GM23338 (cell line): ENCODE results near the gene GPI. TPM values are rescaled to one million over a fixed set of nuclear protein-coding genes. Genes with fewer than 3 reads are reported as not detected.

ENCODE experiments used
- ATAC-seq: fragments of 200-7000 bp; cut with Tn5 transposase; 3 replicates; pipeline ENCODE4 v1.9.1; 2020
- DNase-seq: peaks from one replicate; pipeline ENCODE4 v3.0.0-alpha.2; 2015; ENCODE audit warnings: low spot score
- H2AFZ ChIP-seq: fragments of 200-600 bp; sonication (generic); 2 replicates; pipeline ENCODE4 v1.8.0; 2016; ENCODE audit warnings: antibody characterized with exemption, mild to moderate bottlenecking, moderate library complexity
- H3F3A ChIP-seq: fragments of 200-600 bp; sonication (generic); replicated peaks from 2 replicates; pipeline ENCODE4 v1.8.0; 2017; ENCODE audit warnings: antibody characterized with exemption, mixed run types, low read depth
- H3K27ac ChIP-seq: fragments of 200-600 bp; sonication (generic); 2 replicates; pipeline ENCODE4 v1.6.1; 2016; ENCODE audit warnings: low read depth
- H3K27me3 ChIP-seq: fragments of 200-600 bp; sonication (generic); 2 replicates; pipeline ENCODE4 v1.8.0; 2016; ENCODE audit warnings: mild to moderate bottlenecking, mixed run types, moderate library complexity; ENCODE audit not compliant: insufficient read depth
- H3K36me3 ChIP-seq: fragments of 200-600 bp; sonication (generic); 2 replicates; pipeline ENCODE4 v1.8.0; 2016; ENCODE audit warnings: mild to moderate bottlenecking; ENCODE audit not compliant: insufficient read depth
- H3K4me1 ChIP-seq: fragments of 200-600 bp; sonication (generic); 2 replicates; pipeline ENCODE4 v1.8.0; 2016; ENCODE audit warnings: mild to moderate bottlenecking, moderate library complexity; ENCODE audit not compliant: insufficient read depth
- H3K4me2 ChIP-seq: fragments of 200-600 bp; sonication (generic); 2 replicates; pipeline ENCODE4 v1.7.1; 2017; ENCODE audit warnings: mixed run types
- H3K4me3 ChIP-seq: fragments of 200-600 bp; sonication (generic); 2 replicates; pipeline ENCODE4 v1.6.1; 2016; ENCODE audit warnings: mixed run types
- H3K79me2 ChIP-seq: fragments of 200-600 bp; sonication (generic); replicated peaks from 2 replicates; pipeline ENCODE4 v1.8.0; 2017; ENCODE audit warnings: mild to moderate bottlenecking; ENCODE audit not compliant: insufficient read depth
- H3K9me2 ChIP-seq: fragments of 200-600 bp; sonication (generic); 2 replicates; pipeline ENCODE4 v1.8.0; 2017; ENCODE audit not compliant: insufficient read depth
- H4K20me1 ChIP-seq: fragments of 200-600 bp; sonication (generic); replicated peaks from 2 replicates; pipeline ENCODE4 v1.8.0; 2017; ENCODE audit warnings: mild to moderate bottlenecking; ENCODE audit not compliant: insufficient read depth
- H3K27ac Mint-ChIP-seq: 2 replicates; pipeline ENCODE4 v1.8.0; 2020; ENCODE audit warnings: inconsistent platforms, mild to moderate bottlenecking, moderate library complexity, mixed read lengths
- H3K27me3 Mint-ChIP-seq: 3 replicates; pipeline ENCODE4 v1.8.0; 2022; ENCODE audit warnings: low read depth, mild to moderate bottlenecking, moderate library complexity, mixed read lengths, inconsistent platforms; ENCODE audit not compliant: insufficient read depth, poor library complexity
- H3K36me3 Mint-ChIP-seq: 3 replicates; pipeline ENCODE4 v1.8.0; 2021; ENCODE audit warnings: low read depth, mild to moderate bottlenecking, inconsistent platforms, moderate library complexity, mixed read lengths
- H3K4me1 Mint-ChIP-seq: 3 replicates; pipeline ENCODE4 v1.8.0; 2020; ENCODE audit warnings: mild to moderate bottlenecking, inconsistent platforms, mixed read lengths
- H3K4me3 Mint-ChIP-seq: 3 replicates; pipeline ENCODE4 v1.8.0; 2021; ENCODE audit warnings: moderate library complexity, mild to moderate bottlenecking, inconsistent platforms, mixed read lengths
- H3K9me3 Mint-ChIP-seq: 3 replicates; pipeline ENCODE4 v1.8.0; 2020; ENCODE audit warnings: moderate library complexity, mild to moderate bottlenecking, inconsistent platforms, mixed read lengths
- CREB1 ChIP-seq: fragments of 250-450 bp; sonication (Bioruptor Pico); IDR thresholded peaks from 2 replicates; pipeline ENCODE4 v1.5.0; 2020; ENCODE audit warnings: low read depth, mild to moderate bottlenecking, moderate library complexity
- CTCF ChIP-seq, 2 experiments: fragments of 200-600 bp in 1 of 2; sonication (generic) in 1 of 2; conservative IDR thresholded peaks; 2 replicates each; pipeline versions ENCODE4 v1.5.1 to v1.6.1; 2016 to 2017; ENCODE audit warnings: antibody characterized with exemption in 2 of 2, low read depth in 2 of 2, mild to moderate bottlenecking in 2 of 2, moderate library complexity in 1 of 2
- ETS1 ChIP-seq: IDR thresholded peaks from 2 replicates; pipeline ENCODE4 v1.6.1; 2016; ENCODE audit warnings: antibody characterized with exemption
- EZH2 ChIP-seq: fragments of 200-600 bp; sonication (generic); IDR thresholded peaks from one replicate; pipeline ENCODE4 v1.8.0; 2017; ENCODE audit warnings: antibody characterized with exemption, mild to moderate bottlenecking, low read depth; ENCODE audit not compliant: unreplicated experiment
- EZH2phosphoT487 ChIP-seq: fragments of 200-600 bp; sonication (generic); IDR thresholded peaks from one replicate; pipeline ENCODE4 v1.8.1; 2018; ENCODE audit warnings: antibody characterized with exemption; ENCODE audit not compliant: unreplicated experiment
- JUNB ChIP-seq: IDR thresholded peaks from one replicate; pipeline ENCODE4 v1.6.1; 2016; ENCODE audit warnings: antibody characterized with exemption; ENCODE audit not compliant: unreplicated experiment
- NANOG ChIP-seq: IDR thresholded peaks from 2 replicates; pipeline ENCODE4 v1.6.1; 2016; ENCODE audit warnings: antibody characterized with exemption, borderline replicate concordance
- POLR2AphosphoS5 ChIP-seq: IDR thresholded peaks from 2 replicates; pipeline ENCODE4 v1.6.1; 2016; ENCODE audit warnings: antibody characterized with exemption, low read depth
- REST ChIP-seq: IDR thresholded peaks from one replicate; pipeline ENCODE4 v1.6.1; 2018; ENCODE audit warnings: antibody characterized with exemption; ENCODE audit not compliant: unreplicated experiment
- STAT1 ChIP-seq: IDR thresholded peaks from one replicate; pipeline ENCODE4 v1.6.1; 2016; ENCODE audit warnings: antibody characterized with exemption; ENCODE audit not compliant: unreplicated experiment
- ZNF114 ChIP-seq: fragments of 250-450 bp; sonication (Bioruptor Pico); IDR thresholded peaks from 2 replicates; pipeline ENCODE4 v1.5.0; 2020; ENCODE audit warnings: mild to moderate bottlenecking, moderate library complexity
- ZNF331 ChIP-seq: fragments of 250-450 bp; sonication (Bioruptor Pico); IDR thresholded peaks from 2 replicates; pipeline ENCODE4 v1.5.0; 2020; ENCODE audit warnings: low read depth, mild to moderate bottlenecking, moderate library complexity
- ZNF462 ChIP-seq: fragments of 250-450 bp; sonication (Bioruptor Pico); IDR thresholded peaks from 2 replicates; pipeline ENCODE4 v1.5.0; 2020; ENCODE audit warnings: mild to moderate bottlenecking, moderate library complexity
- polyA plus RNA-seq: library from polyadenylated mRNA; unstranded; fragments of >200 nt; fragmentation: Nextera tagmentation; extraction: Ambion mirVana; gene quantifications from 2 replicates; pipeline ENCODE4 v1.2.1, GENCODE V29; 2016
- total RNA-seq: library from RNA; depleted of rRNA; stranded (reverse); fragments of >200 nt; shearing (Covaris generic); gene quantifications from 2 replicates; pipeline ENCODE4 v1.2.3, GENCODE V29; 2014

Gene GPI
- total and polyA plus RNA-seq, 2 experiments from 2014 or later, result 136 to 327 TPM

GRCh38 chr19:34404109-34404909 lies 39.3 kb downstream of the GPI start, which contains the start of gene PDCD2L:
PDCD2L (plus strand) TSS chr19:34404399; CDS start chr19:34404431, 32 bp downstream.
- H3K27ac ChIP-seq, result peak within 1 kb of the TSS; percentile 71; the same call in 1 of the 2 replicates
- H3K27ac Mint-ChIP-seq, result peak within 1 kb of the TSS; percentile 81

More at GRCh38 chr19:34404109-34404909, 39.3 kb downstream of the GPI start, which contains the start of gene PDCD2L:
- Histone ChIP-seq H2AFZ (peak within 1 kb of the TSS; percentile 79; the same call in 1 of the 2 replicates), H3K36me3 (peaks cover 11% of the 10 kb centered on the region), H3K9me2 (no peaks in the 10 kb centered on the region), H3K4me2 (peak within 1 kb of the TSS; percentile 85), H4K20me1 (peaks cover 15% of the 10 kb centered on the region), H3K4me3 (peak within 1 kb of the TSS; percentile 95), H3K4me1 (peaks cover 7% of the 10 kb centered on the region; the same call in 1 of the 2 replicates), H3K27me3 (no peaks in the 10 kb centered on the region), H3K79me2 (peaks cover 36% of the 10 kb centered on the region), H3F3A (peaks cover 13% of the 10 kb centered on the region; the same call in 1 of the 2 replicates)
- Mint-ChIP-seq H3K4me3 (peak within 1 kb of the TSS; percentile 88), H3K27me3 (peaks cover 16% of the 10 kb centered on the region), H3K9me3 (no peaks in the 10 kb centered on the region), H3K36me3 (peaks cover 42% of the 10 kb centered on the region), H3K4me1 (peaks cover 3% of the 10 kb centered on the region; the same call in 1 of the 3 replicates)
- TF ChIP-seq EZH2 (no peak), CREB1 (CRISPR knock-in tag) (no peak), ETS1 (0 out of 2 replicates have a peak, but pooled peaks have one; percentile 40), EZH2phosphoT487 (no peak), POLR2AphosphoS5 (peak; percentile 92), ZNF331 (CRISPR knock-in tag) (no peak), CTCF (conservative IDR thresholded peaks at IDR 0.05; ENCODE audit: low read depth in 2 of 2) (no peak), STAT1 (no peak), REST (no peak), JUNB (no peak), ZNF114 (CRISPR knock-in tag) (no peak), NANOG (no peak), ZNF462 (CRISPR knock-in tag) (no peak)
- ATAC-seq (peak; percentile 90), DNase-seq (peak; percentile 97)
